GM12875 (cell line): ENCODE measurements around the gene IRX4.

Experiments
- H3K4me3 ChIP-seq: one replicate; pipeline ENCODE4 v1.5.1; 2011; ENCODE audit warnings: low read depth, low read length, control low read depth
- TF ChIP-seq, protein P1 (sequence below): IDR thresholded peaks from 2 replicates; pipeline ENCODE4 v1.5.1; 2011; ENCODE audit warnings: low read depth, mild to moderate bottlenecking, control low read depth, inconsistent platforms, low read length, moderate library complexity, borderline replicate concordance; ENCODE audit not compliant: insufficient read depth

Gene IRX4

DNA sequence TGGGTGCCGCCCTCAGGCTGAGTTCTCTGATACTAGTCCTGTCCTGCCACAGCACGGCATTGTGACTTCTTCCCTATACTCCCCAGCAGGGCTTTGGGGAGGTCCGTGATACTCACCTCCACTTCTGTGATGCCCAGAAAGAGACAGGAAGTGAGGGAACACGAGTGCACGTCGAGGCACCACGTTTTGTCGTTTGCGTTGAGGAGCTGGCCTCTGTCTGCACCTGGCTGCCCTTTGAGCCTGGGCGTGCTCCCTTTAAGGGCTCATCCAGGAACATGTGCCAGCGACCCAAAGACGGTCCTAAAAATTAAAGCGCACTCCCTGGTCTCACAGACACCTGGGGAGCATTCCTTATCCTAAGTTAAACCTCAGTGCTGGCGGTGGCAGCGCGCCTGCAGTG lies 8.7 kb upstream of the IRX4 start:
- no peak overlapping the region for H3K4me3 ChIP-seq
- TF ChIP-seq, protein P1, sequence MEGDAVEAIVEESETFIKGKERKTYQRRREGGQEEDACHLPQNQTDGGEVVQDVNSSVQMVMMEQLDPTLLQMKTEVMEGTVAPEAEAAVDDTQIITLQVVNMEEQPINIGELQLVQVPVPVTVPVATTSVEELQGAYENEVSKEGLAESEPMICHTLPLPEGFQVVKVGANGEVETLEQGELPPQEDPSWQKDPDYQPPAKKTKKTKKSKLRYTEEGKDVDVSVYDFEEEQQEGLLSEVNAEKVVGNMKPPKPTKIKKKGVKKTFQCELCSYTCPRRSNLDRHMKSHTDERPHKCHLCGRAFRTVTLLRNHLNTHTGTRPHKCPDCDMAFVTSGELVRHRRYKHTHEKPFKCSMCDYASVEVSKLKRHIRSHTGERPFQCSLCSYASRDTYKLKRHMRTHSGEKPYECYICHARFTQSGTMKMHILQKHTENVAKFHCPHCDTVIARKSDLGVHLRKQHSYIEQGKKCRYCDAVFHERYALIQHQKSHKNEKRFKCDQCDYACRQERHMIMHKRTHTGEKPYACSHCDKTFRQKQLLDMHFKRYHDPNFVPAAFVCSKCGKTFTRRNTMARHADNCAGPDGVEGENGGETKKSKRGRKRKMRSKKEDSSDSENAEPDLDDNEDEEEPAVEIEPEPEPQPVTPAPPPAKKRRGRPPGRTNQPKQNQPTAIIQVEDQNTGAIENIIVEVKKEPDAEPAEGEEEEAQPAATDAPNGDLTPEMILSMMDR: no peak

DNA sequence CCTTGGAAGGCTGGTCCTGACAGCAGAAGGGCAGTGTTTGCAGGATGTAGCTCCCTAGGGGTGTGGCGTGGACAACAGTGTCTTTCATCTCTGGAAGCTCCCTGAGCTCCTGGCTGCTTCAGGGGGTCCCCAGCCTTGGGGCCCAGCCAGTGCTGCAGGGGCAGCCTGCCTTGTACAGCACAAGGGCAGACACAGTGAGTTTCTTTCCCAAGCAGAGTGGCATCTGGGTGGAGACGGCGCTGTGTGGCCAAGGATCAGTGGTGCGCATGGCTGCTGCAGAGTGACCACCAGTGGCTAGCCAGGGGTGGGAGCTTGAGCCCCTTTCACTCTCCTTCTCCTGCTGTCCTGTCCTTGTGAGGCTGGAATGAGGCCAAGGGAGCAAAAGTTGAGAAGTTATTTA lies 7.6 kb upstream of the IRX4 start:
- TF ChIP-seq, protein P1: no peak
- H3K4me3 ChIP-seq: no peak overlapping the region

DNA sequence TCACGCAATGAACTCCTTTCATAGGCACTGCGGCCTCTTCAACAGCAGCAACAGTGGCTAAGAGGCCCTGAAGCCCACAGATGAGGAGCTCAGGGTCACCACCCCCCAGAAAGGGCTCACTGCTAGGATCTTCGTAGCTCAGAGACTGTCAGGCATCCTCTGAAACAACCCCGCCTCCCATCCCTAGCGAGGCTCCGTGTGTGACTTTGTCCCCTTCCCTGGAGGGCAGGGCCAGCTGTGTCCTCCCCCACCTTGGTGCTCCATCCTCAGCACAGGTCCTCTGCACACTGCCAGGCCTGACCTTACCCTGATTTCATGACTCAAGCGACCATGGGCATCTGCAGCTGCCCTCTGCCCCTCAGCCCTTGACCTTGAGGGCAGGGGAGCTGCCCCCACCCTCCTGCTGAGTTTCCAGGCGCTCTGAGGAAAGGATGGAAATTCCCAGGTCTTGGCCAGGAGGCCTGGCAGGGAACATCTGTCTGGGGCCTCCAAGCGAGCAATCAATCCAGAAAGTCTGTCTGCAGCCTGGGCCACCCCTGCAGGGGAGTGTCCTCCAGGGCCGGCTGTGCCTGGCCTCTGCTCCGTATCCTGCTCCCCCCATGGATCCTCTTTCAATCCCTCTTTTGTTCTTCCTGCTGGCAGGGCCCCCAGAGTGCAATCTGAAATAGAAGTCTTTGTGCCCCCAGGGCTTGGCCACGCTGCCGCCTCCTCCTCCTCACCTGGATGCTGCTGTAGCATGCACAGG lies 6.8 kb upstream of the IRX4 start:
- TF ChIP-seq, protein P1: no peak
- no peak overlapping the region for H3K4me3 ChIP-seq

DNA sequence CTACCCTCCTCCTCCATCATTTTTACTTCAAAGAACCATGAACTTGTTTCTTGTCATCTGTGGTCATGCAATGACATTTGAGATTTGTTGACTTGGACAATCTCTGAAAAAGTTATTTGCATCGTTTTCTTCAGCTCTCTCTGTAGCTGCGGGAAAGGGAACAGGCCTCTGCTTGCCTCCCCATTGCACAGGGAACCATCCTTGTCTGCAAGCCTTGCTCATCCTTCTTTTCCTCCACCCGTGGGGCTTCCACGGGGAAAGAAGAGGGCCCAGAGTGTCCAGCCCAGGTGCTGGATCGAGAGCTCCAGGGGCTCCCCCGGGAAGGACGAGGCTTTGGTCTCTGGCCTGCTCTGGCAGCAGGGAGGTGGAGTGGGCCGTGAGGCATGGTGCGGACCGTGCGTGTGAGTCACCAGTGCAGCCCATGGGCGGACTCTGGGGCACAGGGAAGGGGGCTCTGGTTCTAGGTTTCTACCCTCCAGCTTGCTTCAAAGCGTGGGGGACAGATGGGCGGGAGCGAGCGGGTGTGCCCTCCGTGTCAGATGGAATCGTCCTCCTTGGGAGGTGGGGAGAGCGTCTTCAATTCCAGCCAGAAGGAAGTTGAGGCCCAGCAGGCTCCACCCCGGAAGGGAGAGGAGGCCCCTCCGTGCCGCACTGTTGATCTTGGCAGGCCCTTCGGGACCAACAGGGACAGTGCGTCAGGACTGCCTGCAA lies 6.0 kb upstream of the IRX4 start:
- TF ChIP-seq, protein P1: no peak
- no peak overlapping the region for H3K4me3 ChIP-seq

DNA sequence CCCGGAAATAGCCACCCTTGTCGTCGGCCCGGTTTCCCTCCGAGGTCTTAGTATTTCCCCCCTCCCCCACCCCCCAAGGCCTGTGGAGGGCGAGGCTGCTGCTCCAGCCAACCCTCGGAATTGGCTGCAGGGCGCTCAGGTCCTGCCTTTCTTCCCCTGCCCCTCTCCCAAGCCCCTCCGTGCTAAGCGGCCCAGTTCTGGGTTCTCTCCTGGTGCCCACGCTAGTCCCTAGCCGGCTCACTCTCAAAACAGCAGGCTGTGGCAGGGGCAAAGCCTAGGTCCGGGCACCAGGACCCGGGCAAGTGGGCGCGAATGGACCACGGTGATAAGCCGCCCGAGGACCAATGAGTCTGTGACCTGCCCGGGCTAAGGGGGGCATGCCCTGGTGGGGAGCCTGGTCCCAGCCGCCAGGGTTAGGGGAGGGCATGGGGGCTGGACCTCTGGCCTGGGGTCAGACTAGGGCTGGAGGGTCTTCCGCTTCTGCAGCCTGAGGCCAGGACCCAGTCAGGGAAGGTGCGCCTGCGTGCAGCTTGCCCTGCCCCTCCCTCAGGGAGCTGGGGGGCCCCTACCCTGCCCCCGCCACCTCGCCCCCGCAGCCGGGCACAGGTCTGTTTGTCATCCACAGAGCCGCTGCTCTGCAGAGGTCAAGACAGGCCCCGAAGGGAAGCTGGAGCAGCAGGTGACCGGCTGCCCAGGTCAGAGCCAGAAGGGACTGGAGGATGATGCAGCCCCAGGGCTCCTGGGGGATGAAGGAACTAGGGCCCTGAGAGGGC lies 5.0 kb upstream of the IRX4 start:
- TF ChIP-seq, protein P1: no peak
- no peak overlapping the region for H3K4me3 ChIP-seq

DNA sequence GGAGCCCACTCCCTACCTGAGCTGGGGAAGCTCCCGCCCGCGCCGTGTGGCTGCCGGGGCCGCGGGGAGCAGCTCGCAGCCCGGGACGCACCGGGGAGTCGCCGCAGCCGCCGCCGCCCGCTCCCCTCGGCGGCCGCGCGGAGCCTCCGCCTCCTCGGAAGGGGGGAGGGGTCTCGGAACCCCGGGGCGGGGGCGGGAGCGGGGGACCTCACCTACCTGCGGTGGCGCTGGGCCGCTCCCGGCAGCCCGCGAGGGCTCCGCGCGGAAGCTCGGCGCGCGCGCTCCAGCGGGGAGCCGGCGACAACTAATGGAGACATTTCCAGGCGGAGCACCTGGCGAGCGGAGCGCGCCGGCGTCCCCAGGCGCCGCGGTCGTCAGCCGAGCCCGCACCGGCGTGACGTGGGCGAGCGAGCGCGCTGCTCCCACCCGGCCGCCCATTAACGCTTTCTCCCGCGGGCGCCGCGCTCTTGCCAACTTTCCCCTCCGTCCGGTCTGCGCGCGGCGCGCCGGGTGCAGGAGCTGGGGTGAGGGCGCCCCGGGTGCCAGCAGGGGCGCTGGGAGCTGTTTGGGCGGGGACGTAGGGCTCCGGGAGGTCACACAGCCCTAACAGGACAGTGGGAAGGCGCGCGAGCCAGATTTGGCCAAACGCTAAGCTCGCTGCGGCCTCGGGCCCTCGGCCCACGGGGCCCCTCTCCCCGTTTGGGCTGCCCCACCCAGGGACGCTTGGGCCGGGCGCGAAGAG lies 4.3 kb upstream of the IRX4 start:
- TF ChIP-seq, protein P1: no peak
- H3K4me3 ChIP-seq: no peak overlapping the region
